HG03139 (cell line): ENCODE measurements around the gene COL25A1.
"Not testable (repeated sequence)": the region's sequence is repeated elsewhere in the genome, so short reads cannot be mapped to it uniquely, and the experiment has no call there.

Experiments used
- ATAC-seq: cut with Tn5 transposase; IDR thresholded peaks from one replicate; pipeline ENCODE4 v1.9.1; 2021; ENCODE audit not compliant: unreplicated experiment

COL25A1 gene

GRCh38 chr4:108881986-108882385 is 420.5 kb downstream of the COL25A1 start:
- ATAC-seq: no peak

DNA sequence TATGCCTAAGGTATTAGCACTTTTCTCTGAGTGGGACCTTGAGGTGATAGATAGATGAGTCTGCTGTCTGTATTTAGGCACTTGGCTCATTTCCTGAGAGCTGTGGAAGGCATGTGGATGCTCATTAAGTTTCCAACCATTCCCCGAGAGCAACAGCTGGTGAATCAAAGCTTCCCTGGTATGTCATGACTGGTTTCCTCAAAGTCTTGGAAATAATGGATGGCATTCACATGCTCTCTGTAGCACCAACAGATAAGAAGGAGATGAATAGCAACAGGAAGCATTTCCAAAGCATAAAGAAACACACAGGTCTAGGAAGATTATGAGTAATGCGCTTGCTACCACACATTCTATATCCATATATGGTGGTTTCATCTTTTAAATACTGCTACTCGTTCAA is 421.3 kb downstream of the COL25A1 start:
- ATAC-seq: no peak

- ATAC-seq: no peak
Measured at GRCh38 chr4:108878806-108879205, 423.7 kb downstream of the COL25A1 start.

DNA sequence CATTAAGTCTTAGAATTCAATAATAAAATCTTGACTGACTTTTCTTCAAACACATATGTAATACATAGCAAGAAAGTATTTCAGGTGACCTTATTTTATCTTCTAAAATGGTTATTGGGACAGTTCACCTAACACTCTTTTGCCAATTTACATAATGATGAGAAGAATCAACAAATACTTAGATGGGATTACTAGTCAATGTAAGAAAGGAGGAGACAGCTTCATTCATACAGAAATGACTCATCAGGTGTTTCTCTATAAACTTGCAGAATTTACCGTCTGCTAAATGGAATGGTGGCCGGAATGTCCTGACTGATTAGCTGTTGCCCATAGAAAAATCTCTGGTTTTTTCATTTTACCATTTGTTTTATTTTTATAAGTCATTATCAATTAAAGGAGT is 424.6 kb downstream of the COL25A1 start:
- no peak for ATAC-seq

- ATAC-seq: no peak
Measured at GRCh38 chr4:108874806-108875205, 427.7 kb downstream of the COL25A1 start.

GRCh38 chr4:108869970-108870369 is 432.5 kb downstream of the COL25A1 start:
- ATAC-seq: not testable (repeated sequence)

GRCh38 chr4:108868606-108869227 is 433.7 kb downstream of the COL25A1 start:
- ATAC-seq: no peak

- ATAC-seq: no peak
Measured at GRCh38 chr4:108867476-108867875, 435.0 kb downstream of the COL25A1 start.

- ATAC-seq: no peak
Measured at GRCh38 chr4:108861334-108861733, 441.1 kb downstream of the COL25A1 start.

GRCh38 chr4:108854786-108855185 is 447.7 kb downstream of the COL25A1 start:
- no peak for ATAC-seq

GRCh38 chr4:108852691-108853090 is 449.8 kb downstream of the COL25A1 start:
- ATAC-seq: no peak

DNA sequence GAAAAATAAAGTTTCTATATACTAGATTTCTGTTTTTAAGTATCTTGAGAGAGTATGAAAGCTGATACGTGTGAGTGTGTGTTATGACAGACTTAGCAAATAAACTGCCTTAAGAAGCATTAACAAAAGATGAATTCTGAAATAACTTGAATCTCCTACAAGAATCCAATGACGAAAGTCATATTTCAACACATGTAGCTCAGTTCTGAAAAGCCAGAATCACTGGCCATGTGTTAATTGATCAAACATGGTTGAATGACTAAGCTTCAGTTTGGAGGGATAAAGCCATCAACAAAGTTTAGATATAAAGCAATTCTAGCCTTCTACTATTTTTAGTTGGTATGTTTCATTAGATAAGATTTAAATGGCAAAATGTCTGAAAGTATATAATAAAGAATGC is 451.1 kb downstream of the COL25A1 start:
- ATAC-seq: no peak

GRCh38 chr4:108850219-108850649 is 452.2 kb downstream of the COL25A1 start:
- peak; percentile 41 for ATAC-seq

- ATAC-seq: peak; percentile 91
Measured at GRCh38 chr4:108849611-108850168, 452.8 kb downstream of the COL25A1 start.

DNA sequence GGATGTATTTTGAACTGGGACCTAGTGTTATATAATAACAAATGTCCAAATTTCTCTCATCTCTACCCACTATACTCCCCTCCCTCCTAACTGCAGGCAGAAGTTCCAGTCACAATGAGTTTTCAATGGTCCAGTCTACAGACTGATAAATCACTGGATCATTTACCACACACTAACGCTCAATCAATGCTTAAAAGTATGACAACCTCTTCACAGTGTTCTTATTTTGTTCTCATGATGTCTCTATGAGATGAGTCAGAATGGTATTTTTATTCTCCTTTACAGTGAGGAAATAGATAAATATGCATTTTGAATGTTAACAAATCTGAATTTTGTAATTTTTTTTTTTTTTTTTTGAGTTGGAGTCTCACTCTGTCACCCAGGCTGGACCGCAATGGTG is 455.9 kb downstream of the COL25A1 start:
- no peak for ATAC-seq

- ATAC-seq: no peak
Measured at GRCh38 chr4:108840426-108840975, 462.0 kb downstream of the COL25A1 start.

- ATAC-seq: no peak
Measured at GRCh38 chr4:108839333-108839732, 463.1 kb downstream of the COL25A1 start.

DNA sequence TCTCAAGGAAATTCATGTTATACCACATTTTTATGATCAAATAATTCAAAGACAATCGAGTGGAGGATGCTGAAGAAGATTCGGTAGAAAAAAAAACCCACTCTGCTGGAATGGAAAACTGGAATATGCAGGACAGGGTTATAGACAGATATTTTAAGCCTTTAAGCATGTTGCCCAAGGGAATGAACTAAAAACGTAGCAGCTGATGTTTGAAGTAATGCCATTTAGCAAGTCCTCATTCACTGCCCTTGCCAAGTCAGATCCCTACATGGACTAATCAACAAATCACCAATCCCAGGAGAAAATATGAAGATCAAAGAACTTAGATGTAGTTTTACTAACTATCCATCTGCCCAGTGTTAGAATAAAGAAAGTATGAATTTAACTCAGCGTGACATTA is 464.0 kb downstream of the COL25A1 start:
- ATAC-seq: no peak

DNA sequence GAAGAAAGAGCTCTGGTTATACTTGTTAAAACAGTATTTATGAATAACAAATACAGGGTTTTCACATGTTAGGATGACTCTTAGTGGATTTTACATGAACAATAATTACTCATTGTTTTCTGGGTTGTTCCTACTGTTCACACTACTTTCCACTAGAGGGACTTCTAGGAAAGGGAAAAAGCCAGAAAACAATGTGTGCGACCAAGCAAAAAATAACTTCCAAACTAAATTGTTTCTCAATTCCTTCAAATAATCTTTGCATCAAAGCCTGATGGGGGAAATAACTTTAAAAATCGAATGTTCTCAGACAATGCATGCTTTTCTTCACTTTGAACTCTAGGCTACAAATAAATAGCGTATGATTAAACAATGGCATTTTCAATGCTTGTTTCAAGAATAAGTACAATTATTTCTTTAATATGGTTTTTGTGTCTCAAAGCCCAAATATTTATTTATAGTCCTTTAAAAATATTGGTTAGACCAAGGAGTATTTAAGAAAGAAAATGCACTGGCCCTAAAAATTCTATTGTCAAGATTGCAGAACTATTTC is 467.5 kb downstream of the COL25A1 start:
- ATAC-seq: no peak

GRCh38 chr4:108834166-108834834 is 468.2 kb downstream of the COL25A1 start:
- no peak for ATAC-seq

GRCh38 chr4:108833046-108833445 is 469.4 kb downstream of the COL25A1 start:
- no peak for ATAC-seq

- no peak for ATAC-seq
Measured at GRCh38 chr4:108831886-108832285, 470.6 kb downstream of the COL25A1 start.
